SJCRH30 (cell line): ENCODE data around the gene ZBTB47. TPM values are rescaled to one million over a fixed set of nuclear protein-coding genes. Genes with fewer than 3 reads are reported as not detected.
A peak's percentile ranks its signal among the peaks of the same experiment; 100 is the strongest.

Experiments used
- DNase-seq, 2 experiments: peaks; one replicate each; pipeline ENCODE4 v3.0.0-alpha.2; 2015 to 2020
- H3K27ac ChIP-seq: fragments of 250-450 bp; sonication (Bioruptor Pico); 2 replicates; pipeline ENCODE4 v1.5.1; 2020; ENCODE audit warnings: mild to moderate bottlenecking, moderate library complexity
- H3K27me3 ChIP-seq: fragments of 250-450 bp; sonication (Bioruptor Pico); 2 replicates; pipeline ENCODE4 v1.5.1; 2020; ENCODE audit warnings: mild to moderate bottlenecking, moderate library complexity
- H3K36me3 ChIP-seq: fragments of 250-450 bp; sonication (Bioruptor Pico); 2 replicates; pipeline ENCODE4 v1.5.1; 2020; ENCODE audit warnings: mild to moderate bottlenecking, moderate library complexity
- H3K4me1 ChIP-seq: fragments of 250-450 bp; sonication (Bioruptor Pico); 2 replicates; pipeline ENCODE4 v1.5.1; 2020; ENCODE audit warnings: mild to moderate bottlenecking, moderate library complexity
- H3K4me3 ChIP-seq: fragments of 250-450 bp; sonication (Bioruptor Pico); 2 replicates; pipeline ENCODE4 v1.5.1; 2020; ENCODE audit warnings: mild to moderate bottlenecking, moderate library complexity
- H3K9me3 ChIP-seq: fragments of 250-450 bp; sonication (Bioruptor Pico); replicated peaks from 2 replicates; pipeline ENCODE4 v1.5.1; 2020; ENCODE audit warnings: mild to moderate bottlenecking, moderate library complexity
- total RNA-seq: library from RNA; depleted of rRNA; stranded (reverse); fragments of >200 nt; shearing (Covaris generic); gene quantifications from 2 replicates; pipeline ENCODE4 v1.2.3, GENCODE V29; 2014

Gene ZBTB47
- total RNA-seq, 1 experiment from 2014 or later: 3.5 TPM

DNA sequence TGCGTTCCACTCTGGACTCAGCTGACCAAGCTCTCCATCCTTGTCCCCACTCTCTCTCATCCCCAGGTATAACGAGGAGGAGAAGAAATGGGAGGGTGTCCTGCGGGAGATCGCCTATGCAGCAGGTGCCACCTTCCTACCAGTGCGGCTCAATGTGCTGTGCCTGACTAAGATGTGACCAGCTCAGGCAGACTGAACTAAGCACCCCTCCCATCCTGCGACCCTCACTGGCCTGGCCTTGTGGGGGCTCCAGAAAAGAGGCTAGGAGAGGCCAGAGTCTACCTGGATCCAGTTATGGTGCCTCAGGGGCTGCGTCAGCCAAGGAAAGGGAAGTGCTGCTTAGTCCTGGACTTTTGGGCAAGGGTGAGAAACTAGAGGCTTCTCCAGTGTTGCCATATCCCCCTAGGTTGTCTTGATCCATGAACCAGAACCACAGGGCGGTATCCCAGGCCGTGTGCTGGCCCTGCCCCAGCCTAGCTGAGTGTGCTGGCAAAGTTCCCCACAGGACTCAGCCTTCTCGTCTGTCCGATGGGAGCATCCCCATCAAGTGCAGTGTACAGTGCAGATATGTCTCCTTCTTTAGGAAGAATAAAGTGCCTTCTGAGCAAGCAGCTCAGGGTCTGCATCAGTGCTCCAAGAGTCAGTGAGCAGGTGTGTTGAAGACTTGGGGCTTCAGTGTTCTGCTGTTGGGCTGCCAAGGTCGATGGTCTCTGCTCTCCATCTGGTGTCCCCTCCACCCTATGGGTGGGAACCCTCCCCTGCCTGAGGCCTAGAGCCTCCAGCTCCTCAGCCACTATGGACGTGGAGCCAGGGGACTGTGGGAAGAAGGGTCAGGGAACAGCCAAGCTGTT is 38.5 kb downstream of the ZBTB47 start:
- no peak overlapping the region for H3K27ac ChIP-seq
- no peak for DNase-seq
- H3K4me1 ChIP-seq: no peaks in the 10 kb centered on the region
- H3K27me3 ChIP-seq: no peaks in the 10 kb centered on the region
- no peaks in the 10 kb centered on the region for H3K9me3 ChIP-seq
- no peak overlapping the region for H3K4me3 ChIP-seq
- no peaks in the 10 kb centered on the region for H3K36me3 ChIP-seq

DNA sequence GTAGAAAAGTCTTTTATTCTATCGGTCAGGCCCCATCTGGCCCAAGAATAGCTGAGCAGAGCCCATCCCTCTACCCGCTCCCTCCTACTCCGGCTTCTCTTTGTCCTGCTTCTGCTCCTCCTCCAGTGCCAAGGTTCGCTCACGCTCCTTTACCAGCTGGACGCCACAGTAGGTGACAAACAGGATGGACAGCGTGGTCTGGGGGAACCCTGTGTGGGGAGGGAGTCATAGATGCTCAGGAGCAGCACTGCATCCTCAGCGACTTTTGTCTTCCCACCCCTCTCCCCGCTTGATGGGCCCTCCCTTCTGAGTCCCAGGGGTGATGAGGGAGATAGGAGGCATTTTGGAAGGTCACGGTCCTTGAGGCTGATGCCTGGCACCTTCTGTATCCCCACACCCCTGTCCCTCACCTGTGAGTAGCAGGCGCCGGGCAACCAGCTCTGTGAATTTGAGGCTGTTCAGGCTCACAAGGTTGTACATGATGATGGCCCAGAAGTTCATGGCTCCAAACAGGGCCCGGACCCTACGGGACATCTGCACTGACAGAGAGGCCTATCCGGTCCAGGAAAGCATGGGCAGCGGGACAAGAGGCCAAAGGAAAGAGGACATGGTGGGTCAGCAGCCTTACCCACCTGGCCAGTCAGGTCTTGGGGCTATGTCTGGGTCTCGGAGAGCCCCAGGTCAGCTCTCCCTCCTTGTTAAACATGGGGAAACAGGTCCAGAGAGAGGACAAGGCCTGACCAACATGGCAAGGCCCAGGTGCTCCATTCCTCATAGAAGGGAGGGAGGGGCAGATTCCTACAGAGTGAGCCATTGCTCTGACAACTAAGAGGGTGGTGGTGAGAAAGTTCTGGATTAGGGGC is 39.4 kb downstream of the ZBTB47 start:
- no peak for DNase-seq
- Histone ChIP-seq H3K4me1 (no peaks in the 10 kb centered on the region), H3K27me3 (no peaks in the 10 kb centered on the region), H3K27ac (no peak overlapping the region), H3K4me3 (no peak overlapping the region), H3K9me3 (no peaks in the 10 kb centered on the region), H3K36me3 (no peaks in the 10 kb centered on the region)

DNA sequence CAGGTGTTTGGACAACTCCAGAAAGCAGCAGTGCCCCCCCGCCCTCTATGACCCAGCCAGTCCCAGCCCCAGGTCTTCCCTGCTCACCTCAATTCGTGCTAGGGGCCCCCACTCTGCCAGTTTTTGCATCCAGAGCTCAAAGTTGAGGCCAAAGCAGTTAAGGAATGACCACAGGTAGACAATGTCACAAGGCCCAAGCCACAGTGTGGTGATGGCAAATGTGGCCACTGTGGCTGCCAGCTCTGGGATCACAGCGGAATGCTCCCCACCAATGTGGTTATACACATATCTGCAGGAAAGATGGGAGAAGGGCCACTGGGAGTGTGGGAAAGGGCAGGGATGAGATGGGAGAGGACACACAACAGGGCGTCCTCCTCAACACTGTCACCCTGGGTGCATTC is 40.0 kb downstream of the ZBTB47 start:
- Histone ChIP-seq H3K27ac (no peak overlapping the region), H3K27me3 (no peaks in the 10 kb centered on the region), H3K36me3 (no peaks in the 10 kb centered on the region), H3K4me1 (no peaks in the 10 kb centered on the region), H3K9me3 (no peaks in the 10 kb centered on the region), H3K4me3 (no peak overlapping the region)
- no peak for DNase-seq

DNA sequence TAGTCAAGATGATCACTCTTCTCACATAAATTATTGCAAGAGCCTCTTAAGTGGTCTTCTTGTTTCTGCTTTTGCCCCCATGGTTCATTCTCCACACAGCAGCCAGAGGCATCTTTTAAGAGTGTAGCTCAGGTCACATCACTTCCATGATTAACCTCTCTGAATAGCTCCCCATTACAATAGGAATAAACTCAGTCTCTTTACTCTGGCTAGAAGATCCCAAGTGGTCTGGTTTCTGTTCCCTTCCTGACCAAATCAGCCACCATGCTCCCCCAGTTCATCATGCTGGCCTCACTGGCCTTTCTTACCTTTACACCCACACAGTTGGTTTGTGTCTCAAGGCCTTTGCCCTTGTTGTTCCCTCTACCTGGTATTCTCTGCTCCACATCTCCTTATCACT is 40.9 kb downstream of the ZBTB47 start:
- no peak for DNase-seq
- no peak overlapping the region for H3K27ac ChIP-seq
- H3K9me3 ChIP-seq: no peaks in the 10 kb centered on the region
- H3K4me1 ChIP-seq: no peaks in the 10 kb centered on the region
- H3K36me3 ChIP-seq: no peaks in the 10 kb centered on the region
- H3K4me3 ChIP-seq: no peak overlapping the region
- H3K27me3 ChIP-seq: no peaks in the 10 kb centered on the region

DNA sequence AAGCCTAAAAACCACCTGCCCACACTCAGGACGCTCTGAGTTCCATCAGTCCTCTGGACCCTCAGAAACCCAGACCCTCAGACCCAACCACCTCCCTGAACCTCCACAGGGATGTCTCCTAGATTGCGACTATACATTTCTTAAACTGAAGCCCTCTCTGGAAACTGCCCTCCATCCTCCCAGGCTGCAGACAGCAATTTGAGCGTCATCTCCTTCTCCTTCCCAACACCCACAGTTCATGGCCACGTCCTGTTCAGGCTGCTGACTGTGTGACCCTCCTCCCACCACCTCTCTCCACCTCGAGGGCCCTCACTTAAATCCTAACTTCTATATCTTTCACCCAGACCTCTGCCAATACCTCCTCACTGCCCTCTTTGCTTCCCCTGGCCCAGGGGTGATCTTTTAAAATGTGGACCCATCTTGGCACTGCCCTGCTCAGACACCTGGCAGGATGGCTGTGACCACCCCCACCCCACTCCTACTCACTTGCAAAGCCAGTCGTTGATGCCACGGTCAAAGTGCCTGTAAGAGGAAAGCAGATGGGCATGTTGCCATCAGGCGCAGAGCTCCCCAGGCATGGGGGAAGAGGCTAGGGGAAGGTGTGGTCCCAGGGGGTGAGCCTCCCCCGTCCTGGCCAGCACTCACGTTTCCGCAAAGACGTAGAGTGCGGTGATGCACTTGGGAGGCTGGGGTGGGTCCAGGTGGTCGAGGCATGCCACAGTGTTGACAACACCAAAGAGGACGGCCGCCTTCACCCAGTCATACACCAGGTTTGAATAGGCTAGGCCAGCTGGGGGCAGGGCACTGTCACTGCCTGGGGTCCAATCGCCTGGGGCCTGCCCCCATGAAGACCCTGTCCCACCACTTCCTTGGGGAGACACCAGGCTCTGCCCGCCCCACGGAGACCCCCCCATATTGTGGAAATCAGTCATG is 43.1 kb downstream of the ZBTB47 start:
- H3K27me3 ChIP-seq: no peaks in the 10 kb centered on the region
- no peaks in the 10 kb centered on the region; the same call in 1 of the 2 replicates for H3K4me1 ChIP-seq
- no peak overlapping the region for H3K4me3 ChIP-seq
- no peak overlapping the region for H3K27ac ChIP-seq
- H3K9me3 ChIP-seq: no peaks in the 10 kb centered on the region
- DNase-seq: no peak
- H3K36me3 ChIP-seq: no peaks in the 10 kb centered on the region

DNA sequence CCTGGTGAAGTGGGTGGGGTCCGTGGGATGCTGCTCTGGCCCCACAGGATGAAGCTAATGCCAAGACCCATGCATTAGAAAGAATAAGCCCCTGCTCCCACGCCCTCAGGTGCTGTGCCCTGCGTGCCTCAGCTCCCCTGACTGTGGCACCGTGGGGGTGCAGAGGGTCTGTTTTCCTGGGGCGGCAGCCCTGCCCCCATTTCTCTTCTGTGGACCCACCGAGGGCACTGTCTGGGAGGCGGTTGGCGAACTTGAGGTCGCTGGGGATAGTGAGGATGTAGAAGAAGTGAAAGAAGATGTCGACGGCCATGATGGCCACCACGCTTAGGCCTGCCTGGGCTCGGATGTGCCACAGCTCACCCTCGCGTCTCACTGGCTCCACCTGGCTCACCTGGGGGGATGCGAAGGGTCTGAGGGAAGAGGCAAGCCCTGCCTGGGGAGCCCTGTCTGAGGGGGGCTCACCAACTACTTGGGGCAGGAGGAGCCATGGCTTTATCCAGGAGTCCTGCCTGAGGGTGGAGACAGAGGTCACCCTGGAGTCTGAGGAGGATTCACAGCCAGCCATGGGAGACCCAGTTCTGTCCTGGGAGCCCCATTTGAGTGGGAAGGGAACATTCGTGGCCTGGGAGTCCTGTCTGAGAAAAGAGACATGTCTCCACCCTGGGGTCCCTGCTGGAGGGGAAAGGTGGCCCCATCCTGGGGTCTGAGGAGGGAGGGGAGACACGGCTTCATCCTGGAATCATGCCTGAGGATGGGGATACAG is 44.0 kb downstream of the ZBTB47 start:
- H3K4me1 ChIP-seq: no peaks in the 10 kb centered on the region; the same call in 1 of the 2 replicates
- no peaks in the 10 kb centered on the region for H3K27me3 ChIP-seq
- no peak overlapping the region for H3K27ac ChIP-seq
- H3K36me3 ChIP-seq: no peaks in the 10 kb centered on the region
- H3K9me3 ChIP-seq: no peaks in the 10 kb centered on the region
- DNase-seq: no peak
- no peak overlapping the region for H3K4me3 ChIP-seq

DNA sequence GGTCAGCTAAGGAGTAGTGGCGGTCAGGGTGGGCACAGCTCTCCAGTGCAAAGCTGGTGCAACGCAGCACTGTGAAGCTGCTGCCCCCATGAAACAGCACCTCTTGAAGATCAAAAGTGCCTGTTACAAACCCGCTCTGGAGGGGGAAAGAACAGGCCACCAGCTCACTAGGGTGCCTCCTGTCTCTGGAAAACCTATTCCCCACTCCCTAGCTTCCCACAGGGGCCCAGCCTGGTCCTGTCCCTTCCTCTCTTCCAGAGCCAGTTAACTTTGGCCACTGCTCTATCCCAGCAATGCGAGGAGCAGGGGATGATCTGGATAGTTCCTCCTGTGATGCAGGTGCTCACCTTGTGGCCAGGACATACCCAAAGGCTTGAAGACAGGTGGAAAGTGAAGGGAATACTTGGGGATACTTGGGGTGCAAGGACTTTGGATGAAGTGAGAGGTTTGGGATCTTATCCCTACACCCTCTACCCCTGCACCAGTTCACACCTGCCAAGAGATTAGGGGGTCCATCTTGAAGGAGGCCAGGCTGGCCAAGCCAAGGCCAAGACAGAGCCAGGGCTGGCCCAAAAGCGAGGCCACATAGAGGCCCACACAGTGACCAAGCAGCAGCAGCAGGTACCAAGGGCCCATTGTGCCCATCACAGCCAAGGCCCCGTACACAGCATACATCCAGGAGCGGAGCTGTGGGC is 44.9 kb downstream of the ZBTB47 start:
- Histone ChIP-seq H3K9me3 (no peaks in the 10 kb centered on the region), H3K27me3 (no peaks in the 10 kb centered on the region), H3K27ac (no peak overlapping the region), H3K4me1 (no peaks in the 10 kb centered on the region; the same call in 1 of the 2 replicates), H3K4me3 (no peak overlapping the region), H3K36me3 (no peaks in the 10 kb centered on the region)
- DNase-seq: no peak

DNA sequence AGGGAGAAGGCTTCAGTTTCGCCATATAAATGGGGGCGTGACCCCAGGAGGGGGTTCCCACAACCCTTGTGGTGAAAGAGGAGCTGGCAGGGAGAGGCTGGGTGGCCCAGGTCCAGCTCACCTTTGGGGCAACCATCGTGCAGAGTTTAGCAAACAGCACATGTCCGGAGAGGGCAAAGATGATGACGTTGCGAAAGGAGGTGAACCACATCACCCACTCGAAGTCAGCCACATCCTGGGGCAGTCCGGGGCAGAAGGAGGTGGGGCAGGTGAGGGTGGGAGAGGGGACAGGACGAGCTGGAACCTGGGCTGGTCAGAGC is 45.4 kb downstream of the ZBTB47 start:
- DNase-seq: no peak
- no peak overlapping the region for H3K27ac ChIP-seq
- no peaks in the 10 kb centered on the region for H3K9me3 ChIP-seq
- H3K4me1 ChIP-seq: no peaks in the 10 kb centered on the region; the same call in 1 of the 2 replicates
- no peaks in the 10 kb centered on the region for H3K27me3 ChIP-seq
- H3K36me3 ChIP-seq: no peaks in the 10 kb centered on the region
- H3K4me3 ChIP-seq: no peak overlapping the region

DNA sequence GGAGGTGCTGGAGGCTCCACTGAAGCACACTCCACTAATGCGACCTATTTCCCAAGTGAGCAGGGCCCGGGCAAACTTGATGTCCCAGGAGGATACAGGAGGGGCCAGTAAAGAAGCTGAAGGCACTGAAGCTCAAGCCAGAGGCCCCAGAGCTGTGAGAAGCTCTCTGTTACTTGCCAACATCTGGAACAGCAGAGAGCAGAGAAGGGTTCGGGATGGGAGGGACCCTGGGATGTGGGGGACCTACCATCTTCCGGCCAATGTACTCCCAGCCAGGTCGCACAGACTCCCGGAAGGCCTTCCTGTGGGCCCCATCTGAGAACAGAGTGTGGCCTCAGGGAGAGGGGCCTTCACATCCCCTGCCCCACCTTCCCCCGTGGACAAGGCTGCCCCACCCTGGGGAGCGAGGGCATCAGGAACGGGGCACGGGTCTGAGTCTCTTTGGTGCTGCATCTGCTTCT is 46.0 kb downstream of the ZBTB47 start:
- Histone ChIP-seq H3K9me3 (no peaks in the 10 kb centered on the region), H3K4me1 (no peaks in the 10 kb centered on the region; the same call in 1 of the 2 replicates), H3K36me3 (no peaks in the 10 kb centered on the region), H3K4me3 (no peak overlapping the region), H3K27me3 (no peaks in the 10 kb centered on the region), H3K27ac (no peak overlapping the region)
- DNase-seq: no peak

DNA sequence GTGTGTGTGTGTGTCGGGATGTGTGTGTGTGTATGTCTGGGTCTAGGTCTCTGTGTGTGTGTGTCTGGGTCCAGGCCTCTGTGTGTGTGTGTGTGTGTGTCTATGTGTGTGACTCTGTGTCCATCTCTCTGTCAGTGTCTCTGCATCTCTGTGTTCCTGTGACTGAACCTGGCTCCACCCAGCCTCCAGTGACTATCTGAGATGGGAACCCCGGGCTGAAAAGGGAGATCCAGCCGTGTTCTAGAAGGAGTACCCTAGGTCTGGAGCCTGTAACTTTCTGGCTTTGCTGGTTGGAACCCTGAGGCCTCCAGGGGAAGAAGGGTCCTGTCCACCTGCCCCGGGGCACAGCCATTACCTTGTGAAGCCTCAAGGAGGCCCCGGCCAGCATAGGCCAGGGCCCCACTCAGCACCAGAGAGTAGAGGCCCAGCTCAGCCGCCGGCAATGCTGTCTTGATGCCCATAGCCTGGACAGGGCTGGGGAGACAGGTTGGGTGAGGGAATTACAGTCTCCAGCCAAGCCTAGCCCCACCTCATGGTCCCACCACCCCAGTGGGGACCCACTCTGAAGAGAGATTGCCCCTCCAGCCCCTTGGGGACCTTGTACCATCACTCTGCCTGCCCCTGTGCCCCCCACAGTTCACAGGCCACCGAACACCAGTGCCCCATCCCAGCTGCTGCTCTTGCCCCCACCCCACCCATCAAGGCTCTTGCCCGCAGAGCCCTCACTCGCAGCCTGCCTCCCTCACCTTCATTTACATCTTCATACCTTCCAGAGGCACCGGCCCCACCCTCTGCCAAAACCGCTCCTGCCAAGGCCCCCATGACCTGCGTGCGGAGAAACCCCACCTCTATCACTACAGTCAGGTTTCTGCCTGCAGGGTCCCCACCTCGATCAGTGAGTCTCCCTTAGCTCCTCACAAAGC is 47.1 kb downstream of the ZBTB47 start:
- Histone ChIP-seq H3K4me3 (no peak overlapping the region), H3K9me3 (no peaks in the 10 kb centered on the region), H3K36me3 (no peaks in the 10 kb centered on the region), H3K27ac (no peak overlapping the region), H3K4me1 (no peaks in the 10 kb centered on the region; the same call in 1 of the 2 replicates), H3K27me3 (no peaks in the 10 kb centered on the region)
- DNase-seq: no peak

DNA sequence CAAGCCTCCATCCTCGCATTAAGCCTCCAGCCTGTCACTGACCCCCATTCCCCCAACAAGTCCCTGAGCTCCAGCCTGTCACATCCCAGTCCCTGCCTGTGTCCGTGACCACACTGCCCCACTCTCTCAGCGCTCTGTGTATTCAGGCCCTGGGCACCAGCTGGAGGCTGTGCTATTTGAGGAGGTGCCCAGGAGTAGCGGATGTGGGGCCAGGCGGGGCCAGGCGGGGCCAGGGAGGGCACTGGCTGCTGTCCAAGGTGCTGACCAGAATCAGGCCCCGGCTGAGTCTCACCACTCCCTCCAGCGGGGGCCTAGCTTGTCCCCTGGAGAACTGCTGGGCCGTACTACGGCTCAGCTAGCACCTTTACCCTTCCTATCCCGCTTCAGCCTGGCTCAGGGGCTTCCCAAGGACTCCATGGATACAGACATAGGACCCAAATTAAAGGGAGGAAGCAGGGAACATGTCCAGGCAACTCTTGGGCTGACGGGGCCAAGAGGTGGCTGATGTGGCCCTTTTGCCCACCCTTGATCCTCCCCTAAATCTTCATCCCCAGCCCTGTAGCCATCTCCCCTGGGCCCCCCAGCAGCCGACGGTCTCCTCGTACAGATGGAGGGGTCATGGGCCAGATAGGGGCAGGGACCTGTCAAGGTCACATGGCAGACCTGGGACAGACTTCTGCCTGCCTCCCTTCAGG is 48.0 kb downstream of the ZBTB47 start:
- peak; percentile 66 to 74 for DNase-seq
- no peaks in the 10 kb centered on the region for H3K9me3 ChIP-seq
- H3K36me3 ChIP-seq: no peaks in the 10 kb centered on the region
- H3K27me3 ChIP-seq: no peaks in the 10 kb centered on the region
- no peak overlapping the region for H3K27ac ChIP-seq
- H3K4me3 ChIP-seq: no peak overlapping the region
- H3K4me1 ChIP-seq: no peaks in the 10 kb centered on the region; the same call in 1 of the 2 replicates
